22Rv1 (cell line): ENCODE results near the gene ADAT3.

Source experiments
- H3K27ac ChIP-seq: fragments of 450-650 bp; 2 replicates; pipeline ENCODE4 v1.5.1; 2017
- CTCF ChIP-seq: fragments of 450-650 bp; IDR thresholded peaks from 2 replicates; pipeline ENCODE4 v1.5.1; 2017; ENCODE audit warnings: mild to moderate bottlenecking
- ZFX ChIP-seq: fragments of 450-650 bp; IDR thresholded peaks from 2 replicates; pipeline ENCODE4 v1.6.1; 2017; ENCODE audit warnings: antibody characterized with exemption, borderline replicate concordance

The ADAT3 gene

GRCh38 chr19:1868971-1869370, 36.2 kb upstream of the ADAT3 start:
- H3K27ac ChIP-seq: peak overlapping the region; percentile 34; the same call in 1 of the 2 replicates
- TF ChIP-seq ZFX: no peak
- no peak for TF ChIP-seq CTCF

DNA sequence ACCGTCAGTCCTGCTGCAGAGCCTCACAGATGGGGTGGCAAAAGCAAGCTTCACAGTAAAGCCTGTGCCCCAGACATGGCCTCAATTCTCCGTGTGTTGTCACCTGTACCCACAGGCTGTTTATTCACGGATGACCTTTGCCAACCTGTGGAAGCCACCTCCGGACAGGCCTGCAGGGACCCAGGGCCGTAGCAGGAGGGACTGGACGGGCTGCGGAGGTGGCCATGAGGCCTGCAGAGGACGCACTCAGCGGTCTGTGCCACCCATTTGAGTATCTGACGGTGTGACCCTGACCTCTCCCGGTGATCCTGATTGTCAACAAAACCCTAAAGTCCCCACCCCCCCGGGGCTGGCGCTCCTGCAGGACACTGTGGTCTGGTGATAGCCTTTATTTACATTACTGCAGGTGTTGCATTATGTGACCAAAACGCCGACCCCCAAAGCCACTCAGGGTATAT, 34.0 kb upstream of the ADAT3 start:
- TF ChIP-seq ZFX (no peak), CTCF (no peak)
- H3K27ac ChIP-seq: 0 out of 2 replicates have a peak overlapping the region, but pooled peaks have one; percentile 92

- H3K27ac ChIP-seq: 0 out of 2 replicates have a peak overlapping the region, but pooled peaks have one; percentile 92
Observed at GRCh38 chr19:1871630-1872029, 33.6 kb upstream of the ADAT3 start.

DNA sequence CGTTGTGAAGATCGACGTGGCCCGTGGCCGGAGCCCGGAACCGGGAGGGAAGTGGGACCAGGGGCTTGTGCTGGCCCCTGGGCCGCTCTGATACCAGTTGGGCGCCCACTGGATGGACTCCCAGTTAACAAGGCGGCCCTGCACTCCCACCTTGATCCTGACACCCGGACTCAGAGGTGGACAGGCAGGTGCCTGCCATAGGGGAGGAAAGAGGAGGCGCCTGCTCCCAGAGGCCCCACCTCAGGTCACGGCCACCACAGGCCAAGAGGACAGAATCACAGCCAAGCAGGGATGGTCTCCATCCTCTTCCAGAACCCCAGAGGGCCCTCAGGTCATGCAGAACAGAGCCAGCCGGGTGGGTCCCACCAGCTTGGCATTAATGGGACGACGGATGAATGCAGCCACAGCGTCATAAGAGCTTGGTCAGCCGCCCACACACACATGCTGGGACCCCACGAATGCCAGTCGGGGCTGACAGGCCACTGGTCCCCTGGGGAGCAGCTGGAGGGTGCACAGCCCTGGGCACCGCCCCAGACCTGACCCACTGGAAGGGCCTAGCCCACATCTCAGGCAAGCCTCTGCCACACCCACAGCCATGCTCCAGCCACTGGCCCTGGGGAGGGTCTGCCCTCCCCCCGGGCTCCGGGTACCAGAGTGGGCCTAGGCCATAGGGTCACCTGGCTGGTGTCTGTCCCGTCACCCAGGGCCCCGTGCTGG, 32.2 kb upstream of the ADAT3 start:
- TF ChIP-seq ZFX: no peak
- no peak for TF ChIP-seq CTCF
- H3K27ac ChIP-seq: peak overlapping the region; percentile 92

More at GRCh38 chr19:1871630-1872029, 33.6 kb upstream of the ADAT3 start:
- TF ChIP-seq ZFX (no peak), CTCF (no peak)

- TF ChIP-seq CTCF: no peak
- TF ChIP-seq ZFX: no peak
- peak overlapping the region; percentile 92 for H3K27ac ChIP-seq
Observed at GRCh38 chr19:1873524-1874473, 31.4 kb upstream of the ADAT3 start.

DNA sequence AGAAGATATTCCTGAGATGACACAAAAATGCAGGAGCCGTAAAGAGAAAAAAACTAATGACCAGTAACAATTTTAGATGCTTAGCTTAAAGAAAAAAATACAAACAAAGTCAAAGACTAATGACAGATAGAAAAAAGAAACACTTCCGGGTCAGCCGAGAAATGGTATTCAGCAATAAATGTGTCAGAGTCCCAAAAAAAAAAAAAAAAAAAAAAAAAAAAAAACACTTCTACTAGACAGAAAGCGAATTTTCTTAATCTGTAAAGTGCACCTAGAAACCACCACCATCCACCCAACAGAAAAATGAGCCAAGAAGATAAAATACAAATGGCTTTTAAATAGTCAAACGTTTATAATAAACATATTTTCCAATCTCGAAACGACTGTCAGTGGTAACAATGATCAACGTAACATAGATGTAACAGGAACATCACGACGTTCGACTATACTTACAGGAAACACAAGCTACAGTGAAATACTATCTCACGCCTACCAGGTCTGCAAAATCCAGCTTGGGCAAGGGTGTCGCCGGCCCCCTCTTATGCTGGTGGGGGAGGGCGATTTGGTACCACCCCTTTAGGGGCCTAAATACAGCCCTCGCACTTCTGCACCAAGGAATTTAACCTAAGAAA, 30.5 kb upstream of the ADAT3 start:
- H3K27ac ChIP-seq: peak overlapping the region; percentile 92
- TF ChIP-seq ZFX (no peak), CTCF (no peak)

DNA sequence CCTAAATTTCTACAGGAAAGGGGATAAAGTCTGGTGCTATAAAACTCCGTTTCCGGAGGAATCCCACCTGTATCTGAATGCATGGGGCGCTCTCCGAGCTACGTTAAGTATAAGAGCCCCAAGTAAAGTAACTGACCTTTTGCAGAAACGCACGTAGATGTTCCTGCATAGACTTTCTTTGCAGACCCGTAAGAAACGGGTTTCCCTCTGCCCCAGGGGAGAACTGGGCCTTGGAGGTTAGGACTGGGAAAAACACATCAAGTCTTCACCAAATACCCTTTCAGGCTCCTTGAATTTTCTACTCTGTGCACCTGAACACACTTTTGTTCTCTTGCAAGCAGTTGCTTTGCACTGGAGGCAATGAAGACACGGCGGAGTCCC, 29.9 kb upstream of the ADAT3 start:
- H3K27ac ChIP-seq: peak overlapping the region; percentile 92
